B cell (primary cell): ENCODE results near the gene USP20.

Experiments used
- CTCF ChIP-seq: fragments of 200-600 bp; IDR thresholded peaks from one replicate; pipeline ENCODE4 v1.8.0; 2022; ENCODE audit warnings: antibody characterized with exemption, mild to moderate bottlenecking
- EZH2 ChIP-seq: IDR thresholded peaks from 2 replicates; pipeline ENCODE4 v1.6.1; 2012; ENCODE audit warnings: borderline replicate concordance, low read depth, mild to moderate bottlenecking, moderate library complexity, low read length; ENCODE audit not compliant: insufficient read depth, poor library complexity, severe bottlenecking

GRCh38 chr9:129909851-129910250, 74.6 kb downstream of the USP20 start:
- TF ChIP-seq CTCF (no peak), EZH2 (no peak)
